ENCODE data around the gene TP53AIP1.

Gene TP53AIP1

DNA sequence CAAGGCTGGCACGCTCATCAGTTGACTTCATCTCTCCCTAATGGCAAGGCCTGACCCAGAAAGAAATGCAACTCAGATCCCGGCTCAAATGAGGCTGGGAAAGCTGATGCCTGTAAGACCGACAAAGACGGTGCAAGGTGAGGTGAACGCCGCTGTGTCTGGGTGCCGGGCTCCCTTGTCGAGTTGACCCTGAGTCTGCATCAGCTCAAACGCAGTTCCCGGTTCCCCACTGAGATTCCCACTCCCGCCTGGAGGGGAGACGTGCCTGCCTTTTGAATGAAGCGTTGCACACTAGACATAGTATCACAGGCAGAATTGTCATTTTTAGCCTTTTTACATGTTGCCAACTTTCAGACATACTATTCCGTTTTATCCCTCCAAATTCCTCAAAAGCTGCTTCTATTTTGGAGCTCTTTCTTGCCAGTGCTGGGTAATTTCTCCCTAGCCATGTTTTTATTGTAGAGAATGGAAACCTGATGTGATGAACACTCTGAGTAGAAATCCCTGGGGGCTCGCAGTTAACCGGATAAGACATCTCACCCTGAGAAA is 831 bp upstream of the TP53AIP1 start:
- DNase-seq (ENCODE audit: low read depth) = no peak
- no peak overlapping the region for H3K4me3 ChIP-seq (ENCODE audit: low read length)
- TF ChIP-seq CTCF (conservative IDR thresholded peaks at IDR 0.05; ENCODE audit: low read length) = no peak

- no peak overlapping the region for H3K4me3 ChIP-seq (ENCODE audit: low read length)
- TF ChIP-seq CTCF (conservative IDR thresholded peaks at IDR 0.05; ENCODE audit: low read length) = no peak
- no peak for DNase-seq (ENCODE audit: low read depth)
Observed at GRCh38 chr11:128942272-128942612, 429 bp downstream of the TP53AIP1 start.

GRCh38 chr11:128941573-128942271 is 949 bp downstream of the TP53AIP1 start:
- no peak for DNase-seq (ENCODE audit: low read depth)
- H3K4me3 ChIP-seq (ENCODE audit: low read length) = no peak overlapping the region
- no peak for TF ChIP-seq CTCF (conservative IDR thresholded peaks at IDR 0.05; ENCODE audit: low read length)

- H3K4me3 ChIP-seq (ENCODE audit: low read length) = no peak overlapping the region
- DNase-seq (ENCODE audit: low read depth) = no peak
- TF ChIP-seq CTCF (conservative IDR thresholded peaks at IDR 0.05; ENCODE audit: low read length) = no peak
Observed at GRCh38 chr11:128941110-128941509, 1.6 kb downstream of the TP53AIP1 start.

GRCh38 chr11:128940603-128941002 is 2.1 kb downstream of the TP53AIP1 start:
- no peak for DNase-seq (ENCODE audit: low read depth)
- TF ChIP-seq CTCF (conservative IDR thresholded peaks at IDR 0.05; ENCODE audit: low read length) = no peak
- H3K4me3 ChIP-seq (ENCODE audit: low read length) = no peak overlapping the region

GRCh38 chr11:128940156-128940555 is 2.5 kb downstream of the TP53AIP1 start:
- no peak for TF ChIP-seq CTCF (conservative IDR thresholded peaks at IDR 0.05; ENCODE audit: low read length)

DNA sequence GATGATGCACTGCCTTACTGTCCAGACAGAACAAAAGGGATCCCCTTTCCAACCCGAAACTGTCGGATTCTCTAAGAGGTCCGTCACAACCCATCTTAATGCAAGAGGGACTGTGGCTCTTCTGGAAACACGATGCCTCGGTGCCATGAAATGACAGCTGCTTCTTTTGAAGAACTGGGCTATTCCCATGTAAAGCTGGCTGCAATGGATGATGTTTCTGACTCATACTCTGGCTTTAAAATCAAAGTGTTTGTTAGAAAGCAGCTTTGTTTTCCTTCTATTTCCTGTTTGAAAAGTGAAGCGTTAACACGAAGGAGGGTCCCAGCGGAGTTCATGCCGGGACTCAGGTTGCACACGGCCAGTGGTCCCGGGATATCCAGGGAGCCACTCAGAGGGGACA is 3.1 kb downstream of the TP53AIP1 start:
- no peak for DNase-seq (ENCODE audit: low read depth)
- H3K4me3 ChIP-seq (ENCODE audit: low read length) = no peak overlapping the region
- no peak for TF ChIP-seq CTCF (conservative IDR thresholded peaks at IDR 0.05; ENCODE audit: low read length)

More at GRCh38 chr11:128940156-128940555, 2.5 kb downstream of the TP53AIP1 start:
- DNase-seq (ENCODE audit: low read depth) = no peak
- no peak overlapping the region for H3K4me3 ChIP-seq (ENCODE audit: low read length)
